Activated T-helper 1 cell treated with anti-CD3 and anti-CD28 coated beads, Interleukin-2, amount 50 U/mL, for 16 hours (primary cell): Measurements from ENCODE around the gene UXT.
"Not testable (repeated sequence)": the region's sequence is repeated elsewhere in the genome, so short reads cannot be mapped to it uniquely, and the experiment has no call there.

Source experiments
- DNase-seq, 2 donors: peaks; one replicate each; pipeline ENCODE4 v3.0.0-alpha.2; 2020; ENCODE audit warnings: low read depth in 1 of 2, low spot score in 1 of 2

UXT gene, protein sequence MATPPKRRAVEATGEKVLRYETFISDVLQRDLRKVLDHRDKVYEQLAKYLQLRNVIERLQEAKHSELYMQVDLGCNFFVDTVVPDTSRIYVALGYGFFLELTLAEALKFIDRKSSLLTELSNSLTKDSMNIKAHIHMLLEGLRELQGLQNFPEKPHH

DNA sequence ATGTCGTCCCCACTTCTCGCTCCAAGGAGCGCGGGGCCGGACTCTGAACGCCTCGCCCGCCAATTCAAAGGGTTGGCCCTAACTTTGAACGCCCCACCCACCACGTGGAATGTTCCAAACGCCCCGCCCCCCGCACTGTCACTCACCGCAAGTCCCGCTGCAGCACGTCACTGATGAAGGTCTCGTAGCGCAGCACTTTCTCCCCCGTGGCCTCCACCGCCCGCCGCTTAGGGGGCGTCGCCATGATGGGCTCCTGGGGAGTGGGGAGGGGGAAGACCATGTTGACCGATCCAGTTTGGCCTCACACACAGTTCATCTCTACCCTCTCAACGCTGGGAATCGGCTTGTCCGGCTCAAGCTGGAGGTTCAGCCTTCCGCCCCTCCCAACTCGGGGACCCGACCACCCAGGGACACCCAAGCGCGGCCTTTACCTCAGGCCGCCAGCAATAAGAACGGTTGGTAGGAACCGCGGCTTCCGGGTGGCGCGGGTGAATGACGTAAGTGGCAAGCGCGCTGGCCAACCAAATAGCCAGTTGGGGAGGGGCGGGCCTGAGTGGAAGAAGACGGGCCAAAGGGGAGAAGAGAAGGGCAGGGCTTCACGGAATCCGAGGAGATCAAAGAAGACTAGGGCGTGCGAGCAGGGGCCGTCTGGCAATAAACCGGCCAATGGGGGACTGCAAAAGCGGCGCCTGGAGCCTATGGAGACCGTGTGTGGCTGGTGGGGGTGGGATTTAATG, at the start of gene UXT:
UXT (minus strand) TSS at position 497 of the 737 bp plus-strand sequence; CDS start at position 244, 253 bp downstream.
- DNase-seq = peak; percentile 77 to 83

DNA sequence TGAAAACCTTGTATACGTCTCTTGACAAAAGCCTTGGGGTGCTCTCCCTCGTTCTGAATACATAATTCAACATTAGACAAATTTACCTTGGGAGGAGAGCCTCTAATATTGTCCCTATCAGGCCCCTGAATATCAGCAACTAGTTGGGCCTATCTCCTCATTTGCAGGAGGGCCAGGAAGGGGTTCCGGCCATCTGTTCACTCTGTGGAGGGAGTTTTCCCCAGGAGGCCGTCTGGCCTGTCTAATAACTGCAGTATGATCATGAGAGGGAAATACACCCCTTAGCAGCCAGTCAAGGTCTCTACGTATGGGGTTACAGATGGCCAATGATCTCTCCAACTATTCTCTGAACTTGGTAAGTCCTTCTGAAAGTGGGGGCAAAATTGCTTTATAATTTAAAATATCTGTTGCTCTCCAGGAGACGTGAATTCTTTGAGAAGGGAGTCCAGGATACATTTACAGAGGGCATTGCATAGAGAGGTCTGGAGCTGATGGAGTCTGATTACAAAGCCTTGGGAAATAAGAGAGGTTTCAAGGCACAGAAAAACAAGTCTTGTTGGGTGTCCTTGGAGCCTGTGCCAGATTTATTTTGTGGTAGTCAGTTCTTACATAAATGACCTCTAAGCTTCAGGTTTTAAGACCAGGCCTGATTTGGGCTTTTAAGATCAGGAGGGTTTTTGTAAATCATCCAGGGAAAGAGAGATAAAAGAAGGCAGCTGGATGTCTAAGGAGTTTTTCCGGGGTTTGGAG, 48.2 kb upstream of the UXT start:
- no peak for DNase-seq

DNA sequence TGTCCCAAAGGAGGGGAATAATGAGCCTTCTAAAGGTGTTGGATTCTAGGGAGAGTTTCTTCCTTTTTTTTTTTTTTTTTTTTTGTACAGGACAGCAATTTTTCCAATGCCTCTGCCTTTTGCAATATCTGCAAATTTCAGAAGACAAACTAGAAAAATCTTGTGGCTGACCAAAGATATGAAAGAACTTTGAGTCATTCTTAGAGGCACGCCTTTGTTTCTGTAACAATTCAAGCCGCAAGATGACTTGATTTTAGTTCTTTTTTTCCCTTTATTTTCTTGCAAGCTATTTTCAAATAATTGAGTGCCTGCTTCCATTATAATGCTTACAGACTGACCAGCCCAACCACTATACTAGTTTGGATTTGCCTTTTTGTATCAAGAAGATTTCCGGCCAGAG, 47.6 kb upstream of the UXT start:
- no peak for DNase-seq

DNA sequence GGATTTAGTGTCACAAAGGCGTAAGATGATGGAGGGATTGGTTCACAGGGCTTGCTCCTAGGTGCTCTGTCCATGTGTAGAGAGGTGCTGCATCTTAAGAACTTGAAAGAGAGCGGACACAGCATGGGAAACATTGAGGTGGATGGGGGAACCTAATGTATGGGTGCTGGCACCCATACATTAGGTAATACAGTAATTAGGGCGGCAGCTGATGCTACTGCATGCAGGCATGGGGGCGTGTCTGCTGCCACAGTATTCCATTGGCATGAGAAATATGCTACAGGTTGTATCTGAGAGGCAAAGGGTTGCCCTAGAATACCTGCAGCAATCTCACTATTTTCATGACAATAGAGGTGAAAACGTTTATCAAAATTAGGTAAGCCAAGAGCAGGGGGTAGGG, 45.8 kb upstream of the UXT start:
- no peak for DNase-seq

DNA sequence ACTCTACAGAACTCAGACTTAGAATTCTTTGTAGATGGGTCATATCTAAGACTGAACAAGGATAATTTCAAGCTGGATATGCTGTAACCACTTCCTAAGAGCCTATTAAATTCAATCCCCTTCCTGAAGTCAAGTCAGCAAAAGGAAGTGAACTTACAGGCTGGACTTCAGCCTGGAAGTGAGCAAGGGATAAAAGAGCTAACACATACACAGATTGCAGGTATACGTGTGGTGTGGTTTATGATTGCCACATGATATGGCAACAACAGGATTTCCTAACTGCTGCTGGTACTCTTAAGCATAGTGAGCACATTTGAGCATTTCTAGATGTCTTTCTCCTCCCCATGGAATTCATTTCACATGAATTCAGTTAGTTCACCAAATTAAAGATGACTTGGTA, 38.2 kb upstream of the UXT start:
- DNase-seq = no peak

DNA sequence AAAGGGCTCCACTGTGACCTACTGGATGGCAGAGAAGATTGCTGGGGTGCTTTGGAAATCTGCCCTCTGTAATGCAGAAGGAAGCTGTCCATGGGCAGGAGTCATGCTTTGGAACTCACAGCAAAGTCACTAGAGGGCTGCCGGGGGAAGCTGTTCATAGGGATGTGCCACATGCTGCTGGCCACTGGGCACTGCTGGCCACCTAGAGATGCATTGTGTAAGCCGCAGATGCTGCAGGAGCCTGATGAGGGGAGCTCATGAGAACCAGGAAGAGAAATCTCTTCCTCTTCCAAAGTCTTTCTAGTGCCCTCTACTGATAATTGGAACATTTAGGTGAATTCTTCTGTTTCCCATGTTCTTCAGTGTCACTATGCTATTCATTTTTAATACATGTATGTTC, 31.2 kb upstream of the UXT start:
- no peak for DNase-seq

DNA sequence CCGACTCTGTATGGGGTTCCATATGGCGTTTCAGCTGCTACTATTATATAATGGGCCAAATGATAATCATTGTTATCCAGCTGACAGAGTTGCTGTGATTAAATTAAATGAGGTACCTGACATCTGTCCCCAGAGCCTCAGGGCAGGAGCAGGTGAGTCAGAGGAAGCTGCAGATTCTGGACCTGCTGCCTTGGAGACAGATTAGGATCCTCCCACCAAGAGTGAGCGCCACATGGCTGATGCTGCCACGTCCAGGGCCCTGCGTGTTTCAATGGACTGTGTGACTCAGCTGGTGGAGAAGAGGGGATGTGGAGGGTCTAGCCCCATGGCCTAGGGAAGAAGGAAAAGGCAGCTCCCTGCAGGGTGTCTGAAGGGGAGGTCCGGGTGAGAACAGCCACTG, 28.3 kb upstream of the UXT start:
- no peak for DNase-seq

DNA sequence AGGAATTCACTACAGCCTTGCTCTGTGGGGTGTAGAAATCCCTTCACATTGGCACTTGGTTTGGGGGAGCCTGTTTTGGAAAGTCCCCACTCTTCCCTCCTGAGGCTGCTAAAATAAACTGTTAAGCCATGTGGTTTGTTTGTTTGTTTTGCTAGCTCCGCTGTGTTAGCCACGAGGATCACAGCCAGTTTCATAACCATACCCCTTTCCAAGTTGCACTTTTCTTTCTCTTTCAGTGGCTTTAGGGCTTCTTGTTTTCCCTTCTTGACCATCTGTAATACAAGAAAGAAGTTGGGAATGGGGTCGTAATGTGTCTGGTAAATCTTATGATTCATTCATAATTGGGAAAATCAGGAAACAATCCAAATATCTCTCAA, 24.8 kb upstream of the UXT start:
- DNase-seq = no peak

DNA sequence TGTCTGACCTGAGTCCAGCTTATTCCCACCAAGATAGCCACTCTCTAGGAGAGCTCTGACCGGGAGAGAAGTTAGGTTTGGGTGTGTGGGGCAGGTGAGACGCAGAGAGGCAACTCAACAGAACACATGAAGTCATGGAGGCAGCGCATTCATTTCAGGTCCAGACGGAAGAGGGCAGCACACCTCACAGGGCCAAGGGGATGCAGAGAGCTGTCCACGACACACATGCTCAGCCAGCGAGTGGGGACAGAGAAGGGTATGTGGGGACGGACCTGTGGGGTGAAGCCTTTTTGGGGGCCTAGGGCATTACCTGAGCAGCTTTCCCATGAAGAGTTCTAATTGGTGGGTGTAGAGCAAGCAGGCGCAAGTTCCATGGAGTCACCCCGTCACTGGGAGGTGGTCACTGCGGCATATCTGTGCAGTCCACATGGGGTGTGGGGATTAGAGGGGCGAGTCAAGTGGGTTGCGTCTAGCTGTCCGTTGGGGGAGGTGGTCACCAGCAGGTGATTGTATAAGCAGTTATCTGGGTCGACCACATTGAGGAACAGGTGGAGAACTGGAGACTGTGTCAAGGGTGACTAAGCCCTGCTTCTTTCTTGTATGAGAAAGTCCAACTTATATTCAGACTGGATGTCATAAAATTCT, 24.3 kb upstream of the UXT start:
- no peak for DNase-seq

DNA sequence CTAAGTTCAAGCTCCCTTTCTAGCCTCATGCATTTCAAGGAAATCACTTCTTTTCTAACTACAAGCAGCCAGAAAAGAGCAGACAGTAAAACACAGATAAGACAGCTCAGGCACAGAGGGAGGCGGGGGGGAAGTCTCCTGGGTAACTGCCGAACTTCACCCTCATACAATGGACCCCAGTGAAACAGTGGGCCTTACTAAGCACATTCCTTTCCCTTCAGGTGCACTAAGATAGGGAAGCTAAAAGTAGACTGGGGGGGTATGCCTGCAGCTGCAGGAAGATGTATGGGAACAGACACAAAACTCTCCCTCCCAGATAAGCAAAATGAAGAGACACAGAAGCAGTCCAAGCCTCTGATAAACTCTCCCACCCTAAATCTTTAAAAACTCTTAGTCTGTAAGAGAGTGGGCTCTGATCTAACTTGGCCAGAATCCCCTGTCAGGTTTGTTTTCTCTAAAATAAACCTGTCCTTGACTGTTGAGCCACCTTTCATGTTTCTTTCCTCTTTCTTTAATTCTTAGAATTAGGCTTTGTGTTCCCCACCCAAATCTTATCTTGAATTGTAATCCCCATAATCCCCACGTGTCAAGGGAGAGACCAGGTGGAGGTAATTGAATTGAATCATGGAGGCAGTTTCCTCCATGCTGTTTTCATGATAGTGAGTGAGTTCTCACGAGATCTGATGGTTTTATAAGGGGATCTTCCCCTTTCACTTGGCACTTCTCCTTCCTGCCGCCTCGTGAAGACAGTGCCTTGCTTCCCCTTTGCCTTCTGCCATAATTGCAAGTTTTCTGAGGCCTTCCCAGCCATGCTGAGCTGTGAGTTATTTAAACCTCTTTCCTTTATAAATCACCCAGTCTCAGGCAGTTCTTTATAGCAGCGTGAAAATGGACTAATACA, 17.2 kb upstream of the UXT start:
- not testable (repeated sequence) for DNase-seq

DNA sequence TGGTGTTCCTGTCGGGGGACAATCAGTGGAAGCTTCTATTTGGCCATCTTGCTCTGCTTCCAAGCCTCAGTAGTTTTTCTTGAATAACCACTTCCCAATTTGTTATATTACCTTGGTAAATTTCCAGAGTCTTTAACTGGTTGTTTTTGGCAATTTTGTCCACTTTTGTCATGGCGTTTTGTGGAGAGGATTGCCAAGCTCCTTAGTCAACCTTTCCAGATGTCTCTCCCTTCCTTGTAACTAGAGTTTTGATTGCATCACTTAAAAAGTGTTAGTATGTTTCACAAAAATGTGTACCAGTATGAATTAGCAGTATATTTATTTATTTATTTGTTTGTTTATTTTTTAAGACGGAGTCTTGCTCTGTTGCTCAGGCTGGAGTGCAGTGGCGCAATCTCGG, 15.8 kb upstream of the UXT start:
- no peak for DNase-seq

DNA sequence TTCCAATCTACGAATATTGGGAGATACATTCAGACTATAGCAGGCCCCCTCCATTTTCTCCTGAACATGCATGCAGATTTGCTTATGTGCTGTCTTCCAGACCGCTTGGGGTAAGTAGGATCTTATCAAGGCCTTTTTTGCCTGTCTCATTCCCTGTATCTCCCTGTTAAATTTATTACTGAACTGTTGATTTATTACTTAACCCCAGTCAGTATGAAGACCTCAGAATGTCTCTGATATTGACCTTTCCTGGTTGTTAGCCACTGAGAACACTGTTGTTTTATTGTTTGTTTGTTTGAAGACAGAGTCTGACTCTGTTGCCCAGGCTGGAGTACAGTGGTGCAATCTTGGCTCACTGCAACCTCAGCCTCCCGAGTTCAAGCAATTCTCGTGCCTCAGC, 6.8 kb upstream of the UXT start:
- DNase-seq = not testable (repeated sequence)

DNA sequence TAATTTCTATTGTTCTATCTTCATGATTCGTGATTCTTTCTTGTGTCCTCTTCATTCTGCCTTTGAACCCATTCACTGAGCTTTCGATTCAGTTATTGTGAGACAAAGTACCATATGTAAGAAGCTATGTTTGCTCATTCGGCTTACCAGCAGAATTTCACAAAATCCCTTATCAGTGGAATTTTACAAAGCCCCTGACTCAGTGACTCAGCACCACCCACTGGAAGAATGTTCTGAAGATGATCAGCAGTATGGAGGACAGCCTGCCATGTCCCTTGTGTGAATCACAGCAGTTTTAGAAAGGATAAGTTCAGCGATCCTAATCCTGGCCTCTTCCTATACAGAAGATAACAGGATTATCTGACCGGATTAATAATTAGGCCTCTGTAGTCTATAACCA, 5.8 kb upstream of the UXT start:
- no peak for DNase-seq

DNA sequence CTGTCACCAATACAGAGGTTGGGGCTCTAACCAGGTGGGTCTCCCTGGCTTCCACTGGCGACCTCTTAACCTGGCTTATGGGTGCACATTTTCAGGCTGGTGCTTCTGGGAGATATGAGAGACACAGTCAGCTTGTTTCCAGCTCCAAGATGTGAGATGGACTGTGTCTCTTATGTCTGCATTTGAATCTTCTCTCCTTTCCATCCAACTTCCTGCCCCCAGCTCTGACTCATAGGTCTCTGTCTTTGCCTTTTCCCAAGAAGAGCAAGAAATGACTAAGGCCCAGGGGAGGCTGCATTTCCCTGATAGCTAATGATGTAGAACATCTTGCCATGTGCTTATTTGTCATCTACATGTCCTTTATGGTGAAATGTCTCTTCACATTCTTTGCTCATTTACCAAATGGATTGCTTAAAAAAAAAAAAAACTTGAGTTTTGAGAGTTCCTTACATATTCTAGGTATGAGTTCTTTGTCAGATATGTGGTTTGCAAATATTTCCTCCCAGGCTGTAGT, 3.2 kb upstream of the UXT start:
- DNase-seq = peak in 1 of 2 donors; percentile 12

DNA sequence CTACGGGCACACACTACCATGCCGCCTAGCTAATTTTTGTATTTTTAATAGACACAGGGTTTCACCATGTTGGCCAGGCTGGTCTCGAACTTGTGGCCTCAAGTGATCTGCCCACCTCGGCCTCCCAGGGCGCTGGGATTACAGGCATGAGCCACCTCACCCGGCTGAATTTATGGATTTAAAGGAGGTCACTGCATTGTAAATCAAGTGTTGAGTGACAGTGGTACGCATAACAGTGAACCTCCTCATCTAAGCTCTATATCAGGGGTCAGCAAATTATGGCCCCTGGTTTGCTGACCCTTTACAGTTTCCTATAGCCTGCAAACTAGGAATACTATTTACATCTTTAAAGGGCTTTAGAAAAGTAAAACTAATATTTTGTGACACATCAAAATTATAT, 2.6 kb upstream of the UXT start:
- DNase-seq = no peak

DNA sequence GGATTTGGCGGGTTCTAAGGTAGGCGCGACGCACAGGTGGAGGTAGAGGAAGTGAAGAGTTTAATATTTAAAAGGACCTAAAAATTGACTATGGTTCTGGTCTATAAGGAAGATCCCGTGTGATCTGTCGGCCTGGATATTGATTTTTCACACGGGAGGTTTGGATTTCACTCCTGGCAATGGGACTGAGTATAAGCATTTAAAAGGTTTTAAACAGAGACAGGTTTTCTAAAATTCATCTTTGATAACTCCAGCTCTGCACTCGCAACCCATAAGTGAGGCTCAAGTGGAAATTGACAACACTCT, 394 bp upstream of the UXT start:
- no peak for DNase-seq

DNA sequence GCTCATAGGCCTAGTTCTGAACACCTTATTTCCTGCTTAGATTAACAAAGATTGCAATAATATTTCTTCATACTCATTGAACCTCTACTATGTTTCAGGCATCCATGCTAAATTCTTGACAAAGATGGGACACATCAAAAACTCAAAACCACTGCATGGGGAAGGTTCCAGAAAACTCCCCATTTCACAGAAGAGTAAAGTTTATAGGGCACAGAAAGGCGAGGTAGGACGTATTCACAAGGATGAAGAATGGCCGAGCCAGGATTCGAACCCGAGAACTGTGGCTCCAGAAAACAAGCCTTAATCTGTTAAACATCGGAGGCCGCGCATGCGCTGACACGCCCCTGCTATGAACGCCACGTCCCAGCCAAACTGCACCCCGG, 688 bp downstream of the UXT start:
- DNase-seq = peak in 1 of 2 donors; percentile 75

DNA sequence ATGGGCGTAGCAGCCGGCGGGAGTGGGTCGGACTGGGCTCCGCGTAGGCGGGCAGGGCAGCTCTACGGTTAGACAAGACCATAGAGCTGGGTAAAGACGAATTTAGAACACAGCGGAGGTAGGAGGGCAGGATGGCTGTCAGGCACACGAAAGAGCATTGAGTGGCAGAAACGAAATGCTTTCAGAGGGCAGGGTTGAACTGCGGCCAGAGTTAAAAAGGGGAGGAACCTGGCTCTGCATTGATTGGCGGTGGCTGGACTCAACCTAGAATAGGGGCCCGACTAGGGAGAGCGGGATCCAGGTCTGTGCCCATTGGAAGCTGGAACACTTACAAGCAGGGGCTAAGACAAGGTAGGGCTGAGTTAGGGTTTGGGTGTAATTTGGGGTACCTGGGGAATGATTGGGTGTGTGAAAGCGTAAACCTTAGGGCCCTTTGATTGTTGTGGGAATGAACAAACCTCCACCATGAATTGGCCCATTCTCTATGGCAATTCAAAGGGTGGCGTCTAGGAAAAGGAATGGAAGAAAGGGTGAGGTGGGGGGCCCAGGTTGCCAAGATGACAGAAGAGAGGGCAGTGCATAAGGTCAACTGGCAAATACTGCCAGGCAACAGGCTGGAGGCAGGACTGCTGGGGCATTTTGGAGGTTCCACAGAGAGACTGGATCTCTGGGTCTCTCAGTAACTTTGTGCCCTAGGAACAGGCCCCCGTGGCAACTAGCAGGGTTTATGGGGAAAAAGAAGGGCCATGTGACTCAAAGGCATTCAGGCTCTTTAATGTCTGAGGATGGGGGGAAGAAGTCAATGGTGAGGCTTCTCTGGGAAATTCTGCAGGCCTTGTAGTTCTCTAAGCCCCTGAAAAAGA, 7.7 kb downstream of the UXT start:
- DNase-seq = no peak

DNA sequence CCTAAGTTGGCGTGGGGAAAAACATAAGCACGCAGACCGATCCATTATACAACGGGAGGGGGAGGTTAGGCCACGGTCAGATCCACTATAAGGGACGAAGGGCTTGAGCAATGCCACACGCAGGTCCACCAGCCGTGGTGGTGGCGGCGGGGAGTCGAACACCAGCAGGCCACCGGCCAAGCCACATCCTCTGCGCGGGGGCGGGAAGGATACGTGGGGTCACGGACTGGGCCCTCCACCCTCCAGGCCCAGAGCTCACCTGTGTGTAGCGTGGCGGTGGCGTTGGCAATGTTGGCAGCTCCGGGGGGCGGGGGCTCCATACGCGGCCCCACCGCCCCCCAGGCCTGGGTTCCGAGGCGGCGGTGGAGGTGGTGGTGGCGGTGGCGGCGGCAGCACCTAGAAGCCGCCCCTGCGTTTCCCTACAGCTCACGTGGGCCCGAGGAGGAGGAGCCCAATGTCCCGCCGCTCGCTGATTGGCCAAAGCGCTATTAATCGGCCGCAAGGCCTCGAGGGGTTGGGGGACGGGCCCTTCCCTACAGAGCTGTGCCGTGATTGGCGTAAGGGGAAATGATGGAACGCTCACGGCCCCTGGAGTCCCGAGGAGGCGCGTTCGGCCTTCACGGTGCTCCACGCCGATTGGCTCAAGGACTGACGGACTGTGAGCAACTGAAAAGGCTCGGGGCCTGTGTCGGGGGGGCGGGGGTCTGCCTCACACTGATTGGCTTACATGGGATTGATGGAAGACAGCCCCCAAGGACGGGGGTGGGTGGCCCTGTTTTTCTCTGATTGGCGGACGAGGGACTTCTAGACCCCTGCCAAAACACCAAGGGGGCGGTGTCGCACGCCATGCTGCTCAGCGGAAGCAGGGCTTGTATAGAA, 8.6 kb downstream of the UXT start, which contains the start of gene ELK1:
ELK1 (minus strand) TSS at position 400 of the 879 bp plus-strand sequence. CDS start 9,122 bp downstream, outside the sequence.
- peak; percentile 65 to 78 for DNase-seq
